Upper lobe of right lung (tissue), 1 donor: ENCODE measurements around the gene AMDHD1. TPM values are rescaled to one million over a fixed set of nuclear protein-coding genes. Genes with fewer than 3 reads are reported as not detected.

Experiments
- ATAC-seq: fragments of 200-7000 bp; cut with Tn5 transposase; one replicate; pipeline ENCODE4 v1.9.1; 2020; ENCODE audit warnings: mild to moderate bottlenecking, moderate library complexity
- DNase-seq: peaks from one replicate; pipeline ENCODE4 v3.0.0-alpha.2; 2020
- H3K27ac ChIP-seq: fragments of 200-600 bp; one replicate; pipeline ENCODE4 v1.8.0; 2022
- H3K27me3 ChIP-seq: fragments of 200-600 bp; one replicate; pipeline ENCODE4 v1.8.0; 2022; ENCODE audit warnings: mild to moderate bottlenecking
- H3K36me3 ChIP-seq: fragments of 200-600 bp; one replicate; pipeline ENCODE4 v1.8.0; 2022
- H3K4me1 ChIP-seq: fragments of 200-600 bp; one replicate; pipeline ENCODE4 v1.8.0; 2022
- H3K4me3 ChIP-seq: fragments of 200-600 bp; one replicate; pipeline ENCODE4 v1.8.0; 2022; ENCODE audit warnings: mild to moderate bottlenecking
- H3K9me3 ChIP-seq: fragments of 200-600 bp; one replicate; pipeline ENCODE4 v1.8.0; 2022
- CTCF ChIP-seq: fragments of 200-600 bp; IDR thresholded peaks from one replicate; pipeline ENCODE4 v1.8.0; 2022; ENCODE audit warnings: antibody characterized with exemption
- intact Hi-C: fragments of 100-400 bp; cut with DNase I; formaldehyde crosslinking; loops from one replicate; pipeline ENCODE4 v1.11.0; 2022
- long read RNA-seq: library from polyadenylated mRNA; unstranded; transcript quantifications from one replicate; pipeline ENCODE4 v2.0.0, GENCODE V29; 2021
- total RNA-seq: library from RNA; stranded (reverse); fragmentation: NEBNext Ultra II Directional; extraction: Animal tissue kit (Norgen Biotek cat#: 25700); gene quantifications from one replicate; pipeline ENCODE4 v1.2.1, GENCODE V29; 2021
- donor health status: DM: no; HTN: yes; CAD: no; lungs with severe emphysema.

AMDHD1 gene
- total RNA-seq, result 1.4 TPM
- long read RNA-seq, partial matches to known transcripts, result 0 of 5 reads
- long read RNA-seq, other reads (novel, unspliced or antisense), result 1 of 5 reads

- peak within 1 kb of the TSS; percentile 83 for H3K27ac ChIP-seq
- H3K4me3 ChIP-seq, result peak within 1 kb of the TSS; percentile 79
- DNase-seq (peak; percentile 83), ATAC-seq (peak; percentile 81)
- peaks cover 6% of the 10 kb centered on the region for H3K4me1 ChIP-seq
- H3K9me3 ChIP-seq, result no peaks in the 10 kb centered on the region
- no peaks in the 10 kb centered on the region for H3K36me3 ChIP-seq
- intact Hi-C loops, result no loop called here
- TF ChIP-seq CTCF, result peak; percentile 21
- no peaks in the 10 kb centered on the region for H3K27me3 ChIP-seq
Measured at GRCh38 chr12:95943330-95943842, at the start of gene AMDHD1. Gene AMDHD1, plus strand, starts transcription at chr12:95943331. Its CDS starts 68 bp downstream, at chr12:95943399.

GRCh38 chr12:95896846-95897245, 46.3 kb upstream of the AMDHD1 start:
- DNase-seq, result no peak
- intact Hi-C loops, result no loop called here
- Histone ChIP-seq H3K4me1 (no peaks in the 10 kb centered on the region), H3K27me3 (peaks cover 8% of the 10 kb centered on the region), H3K36me3 (no peaks in the 10 kb centered on the region), H3K4me3 (no peak overlapping the region), H3K9me3 (no peaks in the 10 kb centered on the region), H3K27ac (no peak overlapping the region)
- no peak for TF ChIP-seq CTCF
- ATAC-seq, result no peak

GRCh38 chr12:95898081-95898480, 45.0 kb upstream of the AMDHD1 start:
- ATAC-seq (no peak), DNase-seq (no peak)
- Histone ChIP-seq H3K9me3 (no peaks in the 10 kb centered on the region), H3K27ac (no peak overlapping the region), H3K4me3 (no peak overlapping the region), H3K36me3 (no peaks in the 10 kb centered on the region), H3K4me1 (no peaks in the 10 kb centered on the region), H3K27me3 (peaks cover 8% of the 10 kb centered on the region)
- TF ChIP-seq CTCF, result no peak
- intact Hi-C loops, result no loop called here

GRCh38 chr12:95908573-95908972, 34.6 kb upstream of the AMDHD1 start:
- ATAC-seq (no peak), DNase-seq (no peak)
- Histone ChIP-seq H3K27me3 (no peaks in the 10 kb centered on the region), H3K4me3 (no peak overlapping the region), H3K9me3 (no peaks in the 10 kb centered on the region), H3K36me3 (no peaks in the 10 kb centered on the region), H3K4me1 (no peaks in the 10 kb centered on the region), H3K27ac (no peak overlapping the region)
- intact Hi-C loops, result no loop called here
- TF ChIP-seq CTCF, result no peak

GRCh38 chr12:95909871-95910270, 33.3 kb upstream of the AMDHD1 start:
- ATAC-seq (no peak), DNase-seq (no peak)
- Histone ChIP-seq H3K36me3 (no peaks in the 10 kb centered on the region), H3K4me1 (no peaks in the 10 kb centered on the region), H3K4me3 (no peak overlapping the region), H3K27me3 (no peaks in the 10 kb centered on the region), H3K9me3 (no peaks in the 10 kb centered on the region), H3K27ac (no peak overlapping the region)
- no peak for TF ChIP-seq CTCF
- intact Hi-C loops, result no loop called here
